ENCODE measurements around the gene LYRM4. TPM values are rescaled to one million over a fixed set of nuclear protein-coding genes. Genes with fewer than 3 reads are reported as not detected.

LYRM4 gene
- total RNA-seq, 1 donor from 2014 or later: 34.4 TPM

DNA sequence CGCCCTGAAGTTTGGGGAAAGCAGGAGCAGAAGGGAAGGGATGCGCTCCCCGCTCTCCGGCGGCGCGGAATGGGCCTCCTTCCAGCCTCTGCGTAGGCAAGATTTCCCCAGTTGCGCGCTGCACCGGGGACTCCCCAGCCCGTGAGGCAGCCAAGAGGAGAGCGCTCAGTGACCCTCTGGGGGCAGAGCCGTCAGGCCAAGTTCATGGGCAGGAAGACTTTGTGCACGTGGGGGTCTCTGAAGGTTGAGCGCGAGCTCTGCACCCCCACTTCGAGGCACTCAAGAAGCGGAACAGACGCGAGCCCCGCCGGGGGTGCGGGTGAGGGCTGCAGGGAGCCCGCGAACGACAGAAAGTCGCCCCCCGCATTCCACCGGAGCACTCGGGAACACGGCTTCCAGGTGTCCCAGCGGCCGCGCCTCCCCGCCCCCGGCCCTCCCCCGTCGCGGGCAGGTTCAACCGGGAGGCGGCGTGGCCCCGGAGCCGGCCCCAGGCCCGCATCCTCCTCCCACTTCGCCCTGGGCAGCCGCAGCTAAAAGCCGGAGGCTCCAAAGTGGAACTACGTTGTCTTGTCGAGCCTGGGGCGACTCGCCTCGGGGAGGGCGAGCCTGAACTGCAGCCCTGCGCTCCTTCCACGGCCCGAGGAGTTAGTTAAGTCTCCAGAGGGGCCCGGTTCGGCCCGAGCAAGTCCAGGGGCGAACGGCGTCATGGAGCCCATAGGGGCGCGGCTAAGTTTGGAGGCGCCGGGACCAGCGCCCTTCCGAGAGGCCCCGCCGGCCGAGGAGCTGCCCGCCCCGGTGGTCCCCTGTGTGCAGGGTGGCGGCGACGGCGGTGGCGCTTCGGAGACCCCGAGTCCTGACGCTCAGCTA, 175.7 kb downstream of the LYRM4 start, which contains the start of gene PPP1R3G:
Gene PPP1R3G, plus strand, starts transcription at position 561 of the 867 bp plus-strand sequence. Its CDS starts 145 bp downstream, at position 706.
- DNase-seq (ENCODE audit: low spot score, unreplicated experiment): no peak
- Mint-ChIP-seq H3K27ac (no peak within 1 kb of the TSS), H3K9me3 (ENCODE audit: low read depth) (no peaks in the 10 kb centered on the region), H3K4me3 (ENCODE audit: low read depth) (peak within 1 kb of the TSS; percentile 72), H3K27me3 (peaks cover 67% of the 10 kb centered on the region), H3K36me3 (ENCODE audit: insufficient read depth) (no peaks in the 10 kb centered on the region), H3K4me1 (ENCODE audit: low read depth) (peaks cover 2% of the 10 kb centered on the region)
- TF ChIP-seq, protein P1, sequence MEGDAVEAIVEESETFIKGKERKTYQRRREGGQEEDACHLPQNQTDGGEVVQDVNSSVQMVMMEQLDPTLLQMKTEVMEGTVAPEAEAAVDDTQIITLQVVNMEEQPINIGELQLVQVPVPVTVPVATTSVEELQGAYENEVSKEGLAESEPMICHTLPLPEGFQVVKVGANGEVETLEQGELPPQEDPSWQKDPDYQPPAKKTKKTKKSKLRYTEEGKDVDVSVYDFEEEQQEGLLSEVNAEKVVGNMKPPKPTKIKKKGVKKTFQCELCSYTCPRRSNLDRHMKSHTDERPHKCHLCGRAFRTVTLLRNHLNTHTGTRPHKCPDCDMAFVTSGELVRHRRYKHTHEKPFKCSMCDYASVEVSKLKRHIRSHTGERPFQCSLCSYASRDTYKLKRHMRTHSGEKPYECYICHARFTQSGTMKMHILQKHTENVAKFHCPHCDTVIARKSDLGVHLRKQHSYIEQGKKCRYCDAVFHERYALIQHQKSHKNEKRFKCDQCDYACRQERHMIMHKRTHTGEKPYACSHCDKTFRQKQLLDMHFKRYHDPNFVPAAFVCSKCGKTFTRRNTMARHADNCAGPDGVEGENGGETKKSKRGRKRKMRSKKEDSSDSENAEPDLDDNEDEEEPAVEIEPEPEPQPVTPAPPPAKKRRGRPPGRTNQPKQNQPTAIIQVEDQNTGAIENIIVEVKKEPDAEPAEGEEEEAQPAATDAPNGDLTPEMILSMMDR (IDR thresholded peaks at IDR 0.05; ENCODE audit: unreplicated experiment): no peak

DNA sequence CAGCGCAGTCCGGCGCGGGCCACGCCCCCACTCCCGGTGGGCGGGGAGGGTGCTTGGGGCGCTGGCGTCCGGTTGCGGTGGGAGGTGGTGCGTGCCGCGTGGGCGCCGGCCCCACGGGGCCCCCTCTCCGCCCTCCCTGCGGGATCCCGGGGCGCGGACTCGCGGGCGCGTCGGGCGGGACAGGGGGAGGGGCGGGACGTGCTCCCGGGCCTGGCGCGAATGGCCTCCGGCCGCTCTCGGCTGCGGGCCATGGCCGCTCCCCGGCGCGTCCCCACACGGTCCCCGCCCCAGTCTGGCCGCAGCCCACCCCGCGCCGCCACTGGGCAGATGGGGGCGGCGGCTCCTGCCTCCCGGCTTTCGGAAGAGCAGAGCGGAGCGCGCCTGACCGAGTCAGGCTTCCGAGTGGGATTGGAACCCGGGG, 176.4 kb downstream of the LYRM4 start:
- no peak for DNase-seq (ENCODE audit: low spot score, unreplicated experiment)
- H3K9me3 Mint-ChIP-seq (ENCODE audit: low read depth): peaks cover 2% of the 10 kb centered on the region
- no peaks in the 10 kb centered on the region for H3K36me3 Mint-ChIP-seq (ENCODE audit: insufficient read depth)
- H3K4me1 Mint-ChIP-seq (ENCODE audit: low read depth): peaks cover 2% of the 10 kb centered on the region
- TF ChIP-seq, protein P1 (IDR thresholded peaks at IDR 0.05; ENCODE audit: unreplicated experiment): no peak
- H3K27ac Mint-ChIP-seq: no peak overlapping the region
- peaks cover 67% of the 10 kb centered on the region for H3K27me3 Mint-ChIP-seq
- peak overlapping the region; percentile 72 for H3K4me3 Mint-ChIP-seq (ENCODE audit: low read depth)

DNA sequence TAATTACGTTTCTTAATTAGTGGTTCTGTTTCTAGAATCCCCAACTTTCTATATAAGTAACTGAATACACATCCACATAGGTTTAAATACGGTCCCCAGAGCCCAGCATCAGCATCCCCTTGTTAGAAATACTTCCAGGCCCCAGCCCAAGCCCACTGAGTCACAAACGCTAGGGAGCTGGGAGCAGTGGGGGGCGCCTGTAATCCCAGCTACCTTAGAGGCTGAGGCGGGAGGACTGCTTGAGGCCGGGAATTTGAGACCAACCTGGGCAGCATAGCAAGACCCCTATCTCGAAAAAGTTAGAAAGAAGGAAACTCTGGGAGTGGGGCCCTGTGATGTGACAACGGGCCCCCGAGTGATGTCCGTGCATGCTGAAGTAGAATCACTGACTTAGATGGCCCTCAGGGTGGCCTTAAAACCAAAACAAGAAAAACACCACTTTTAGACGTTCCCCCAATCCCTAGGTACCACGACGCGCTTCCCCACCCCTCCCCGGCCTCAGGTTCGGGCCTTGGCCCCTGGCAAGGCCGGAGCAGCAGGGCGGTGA, 176.9 kb downstream of the LYRM4 start:
- Mint-ChIP-seq H3K27ac (no peak overlapping the region), H3K27me3 (peaks cover 68% of the 10 kb centered on the region), H3K36me3 (ENCODE audit: insufficient read depth) (no peaks in the 10 kb centered on the region), H3K9me3 (ENCODE audit: low read depth) (peaks cover 4% of the 10 kb centered on the region), H3K4me3 (ENCODE audit: low read depth) (peak overlapping the region; percentile 46), H3K4me1 (ENCODE audit: low read depth) (peaks cover 2% of the 10 kb centered on the region)
- no peak for DNase-seq (ENCODE audit: low spot score, unreplicated experiment)
- TF ChIP-seq, protein P1 (IDR thresholded peaks at IDR 0.05; ENCODE audit: unreplicated experiment): no peak

DNA sequence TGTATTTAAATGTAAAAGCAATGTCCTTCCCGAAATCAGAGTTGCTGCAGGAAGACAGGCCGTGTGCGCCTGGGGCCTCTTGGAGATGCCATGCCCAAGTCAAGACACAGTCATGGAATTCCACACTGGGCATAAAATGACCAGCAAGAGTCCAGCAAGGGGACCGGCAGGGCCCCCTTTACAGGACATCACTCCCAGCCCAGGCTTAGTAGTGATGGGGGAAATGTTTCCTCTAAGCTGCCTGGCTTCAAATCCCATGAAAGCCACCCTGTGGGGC, 177.5 kb downstream of the LYRM4 start:
- Mint-ChIP-seq H3K4me3 (ENCODE audit: low read depth) (peak overlapping the region; percentile 46), H3K36me3 (ENCODE audit: insufficient read depth) (no peaks in the 10 kb centered on the region), H3K4me1 (ENCODE audit: low read depth) (peaks cover 2% of the 10 kb centered on the region), H3K27me3 (peaks cover 63% of the 10 kb centered on the region), H3K27ac (no peak overlapping the region), H3K9me3 (ENCODE audit: low read depth) (peaks cover 4% of the 10 kb centered on the region)
- TF ChIP-seq, protein P1 (IDR thresholded peaks at IDR 0.05; ENCODE audit: unreplicated experiment): no peak
- DNase-seq (ENCODE audit: low spot score, unreplicated experiment): no peak

DNA sequence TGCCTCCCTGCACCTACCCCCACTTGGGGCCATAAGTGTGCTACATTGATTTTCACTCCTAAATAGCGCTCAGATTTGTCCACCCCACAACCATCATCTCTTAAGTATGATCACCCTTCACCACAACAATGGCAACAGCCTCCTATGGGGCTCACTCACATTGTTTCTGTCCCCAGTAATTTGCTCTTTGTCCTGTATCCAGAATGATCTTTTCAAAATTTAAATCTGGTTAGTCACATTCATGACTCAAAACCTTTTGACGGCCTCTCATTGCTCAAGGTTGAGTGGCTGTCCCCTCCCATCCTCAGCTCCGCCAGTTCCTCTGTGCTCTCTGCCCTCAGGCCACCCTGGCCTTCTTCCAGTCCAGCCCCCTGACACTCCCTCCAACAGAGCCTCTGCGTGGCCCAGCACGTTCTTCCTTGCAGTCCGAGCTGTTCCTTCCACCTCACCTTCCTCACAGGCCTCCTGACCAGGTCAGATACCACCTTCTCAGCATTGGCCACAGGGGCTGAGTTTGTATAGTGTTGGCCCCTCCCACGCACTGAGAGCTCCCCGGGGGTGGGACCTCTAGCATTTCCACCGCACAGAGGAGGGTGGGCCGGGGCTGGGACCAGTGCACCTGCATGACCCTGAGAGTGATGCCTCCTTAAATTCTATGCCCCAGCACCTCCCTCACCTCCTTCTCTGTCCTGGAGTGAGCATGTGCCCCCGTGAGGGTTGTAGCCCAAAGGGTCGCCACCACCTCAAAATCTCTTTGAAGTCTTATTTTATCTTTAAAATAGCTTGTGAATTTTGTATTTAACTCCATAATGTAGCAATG, 178.1 kb downstream of the LYRM4 start:
- H3K27ac Mint-ChIP-seq: no peak overlapping the region
- no peaks in the 10 kb centered on the region for H3K36me3 Mint-ChIP-seq (ENCODE audit: insufficient read depth)
- DNase-seq (ENCODE audit: low spot score, unreplicated experiment): no peak
- TF ChIP-seq, protein P1 (IDR thresholded peaks at IDR 0.05; ENCODE audit: unreplicated experiment): no peak
- H3K9me3 Mint-ChIP-seq (ENCODE audit: low read depth): peaks cover 4% of the 10 kb centered on the region
- peaks cover 62% of the 10 kb centered on the region for H3K27me3 Mint-ChIP-seq
- H3K4me3 Mint-ChIP-seq (ENCODE audit: low read depth): no peak overlapping the region
- H3K4me1 Mint-ChIP-seq (ENCODE audit: low read depth): peaks cover 2% of the 10 kb centered on the region
